ENCODE measurements around the gene VAPA.
A peak's percentile ranks its signal among the peaks of the same experiment; 100 is the strongest.

VAPA gene

DNA sequence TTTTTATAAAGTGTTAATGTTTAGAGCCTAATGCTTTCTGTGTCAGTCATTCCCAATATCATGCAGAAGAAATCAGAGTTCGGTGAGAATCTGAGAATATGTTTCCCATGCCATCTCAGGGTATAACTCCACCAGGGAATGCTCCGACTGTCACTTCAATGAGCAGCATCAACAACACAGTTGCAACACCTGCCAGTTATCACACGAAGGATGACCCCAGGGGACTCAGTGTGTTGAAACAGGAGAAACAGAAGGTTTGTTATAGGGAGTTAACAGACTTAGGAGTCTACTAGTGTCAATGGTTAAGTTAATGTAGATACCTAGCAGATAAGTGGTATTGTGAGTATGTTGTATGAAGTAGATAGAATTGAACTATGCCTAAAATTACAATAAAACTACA, 31.0 kb downstream of the VAPA start:
- no peak for DNase-seq

- no peak for DNase-seq
Observed at GRCh38 chr18:9946831-9947230, 33.0 kb downstream of the VAPA start.

GRCh38 chr18:9947248-9947647, 33.4 kb downstream of the VAPA start:
- DNase-seq: no peak

DNA sequence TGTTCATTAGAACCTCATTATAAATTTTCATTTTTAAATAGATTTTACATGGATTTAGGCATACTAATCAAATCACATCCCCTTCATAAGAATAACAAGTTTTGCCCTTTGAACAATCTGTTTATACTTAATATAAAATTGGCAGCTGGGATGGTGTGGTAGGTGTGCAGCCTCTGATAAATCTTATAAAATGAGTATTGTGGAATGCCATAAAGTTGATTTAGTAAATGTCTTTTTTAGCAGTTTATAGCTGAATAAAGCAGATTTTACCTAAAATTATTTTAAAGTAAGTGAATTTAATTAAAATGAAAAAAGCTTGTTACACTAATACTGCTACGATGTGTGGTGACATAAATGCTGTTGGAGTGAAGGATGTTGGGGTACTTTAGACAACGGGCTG, 35.5 kb downstream of the VAPA start:
- no peak for DNase-seq

DNA sequence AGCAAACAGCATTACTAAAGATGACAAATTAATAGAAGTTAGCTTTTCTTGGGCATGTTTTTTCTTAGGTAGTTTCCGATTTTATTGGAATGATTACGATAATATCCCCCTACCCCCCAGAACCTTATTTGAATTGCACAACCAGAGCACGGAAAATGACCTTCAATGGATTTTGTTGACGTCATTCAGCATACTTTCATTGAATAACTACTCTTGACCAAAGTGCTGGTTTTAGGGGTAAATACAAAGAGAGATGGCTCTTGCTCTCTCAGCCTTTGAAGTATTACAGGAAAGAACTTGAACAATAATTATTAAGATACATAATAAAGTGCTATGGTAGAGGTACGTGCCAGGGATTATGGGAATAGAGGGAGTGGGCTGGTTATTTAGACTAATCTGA, 36.0 kb downstream of the VAPA start:
- no peak for DNase-seq

DNA sequence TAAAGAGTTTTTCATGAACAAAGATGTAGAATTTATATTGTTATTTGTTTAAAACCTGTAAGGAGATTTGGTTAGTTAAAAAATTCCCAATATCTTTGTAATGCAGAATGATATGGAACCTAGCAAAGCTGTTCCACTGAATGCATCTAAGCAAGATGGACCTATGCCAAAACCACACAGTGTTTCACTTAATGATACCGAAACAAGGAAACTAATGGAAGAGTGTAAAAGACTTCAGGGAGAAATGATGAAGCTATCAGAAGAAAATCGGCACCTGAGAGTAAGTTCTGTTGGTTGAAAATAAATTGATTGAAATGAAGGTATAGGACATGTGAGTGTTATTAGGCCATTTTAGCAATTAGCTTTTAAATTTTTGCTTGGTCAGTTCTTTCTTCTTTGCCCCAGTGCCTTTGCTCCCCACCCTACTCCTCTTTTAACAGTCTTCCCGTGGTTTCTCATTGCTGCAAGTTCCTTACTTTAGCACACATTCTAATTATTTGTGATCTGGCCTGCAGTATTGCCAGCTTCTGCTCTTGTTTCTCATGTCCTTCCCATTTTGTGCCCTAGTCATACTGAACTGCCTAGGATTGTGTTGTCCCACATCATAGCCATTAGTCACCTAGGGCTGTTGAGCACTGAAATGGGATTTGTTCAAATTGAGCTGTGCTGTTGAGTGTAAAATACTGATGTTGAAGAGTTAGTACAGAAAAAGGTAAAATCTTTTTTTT, 36.6 kb downstream of the VAPA start:
- peak; percentile 83 for DNase-seq

DNA sequence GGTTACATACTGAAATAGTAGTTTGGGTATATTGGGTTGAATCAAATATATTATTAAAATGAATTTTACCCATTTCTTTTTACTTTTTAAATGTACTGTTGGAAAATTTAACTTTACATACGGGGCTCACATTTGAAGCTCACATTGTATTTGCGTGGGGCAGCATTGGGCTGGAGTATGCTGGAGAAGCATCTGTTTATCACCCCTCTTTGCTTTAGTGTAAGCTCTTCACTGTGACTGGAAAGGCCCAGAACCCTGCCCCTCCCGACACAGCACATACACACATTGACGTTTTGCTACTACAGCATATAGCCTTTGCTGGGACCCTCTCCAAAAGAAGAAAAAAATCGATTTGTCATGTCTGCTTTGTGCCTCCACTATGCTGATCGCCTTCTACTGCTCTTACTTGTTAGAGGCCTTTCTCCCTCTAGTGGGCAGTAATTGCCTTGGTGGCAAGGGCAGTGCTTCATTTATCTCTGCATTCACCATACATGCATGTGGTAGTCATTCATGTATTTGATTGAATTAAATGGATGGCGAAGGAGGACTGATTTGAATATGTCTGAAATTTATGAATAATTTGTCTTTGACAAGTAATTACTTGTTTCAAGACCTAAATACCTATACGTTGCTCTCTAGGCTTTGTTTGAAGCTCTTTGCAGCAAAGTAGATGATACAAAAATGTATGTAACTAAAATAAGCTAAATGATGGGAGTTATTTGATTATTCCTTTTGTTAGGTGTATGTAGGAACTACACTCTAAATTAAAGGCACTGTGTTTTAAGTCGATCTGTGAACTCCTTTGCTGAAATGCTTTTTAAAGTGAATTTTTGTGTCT, 37.4 kb downstream of the VAPA start:
- peak; percentile 88 for DNase-seq

DNA sequence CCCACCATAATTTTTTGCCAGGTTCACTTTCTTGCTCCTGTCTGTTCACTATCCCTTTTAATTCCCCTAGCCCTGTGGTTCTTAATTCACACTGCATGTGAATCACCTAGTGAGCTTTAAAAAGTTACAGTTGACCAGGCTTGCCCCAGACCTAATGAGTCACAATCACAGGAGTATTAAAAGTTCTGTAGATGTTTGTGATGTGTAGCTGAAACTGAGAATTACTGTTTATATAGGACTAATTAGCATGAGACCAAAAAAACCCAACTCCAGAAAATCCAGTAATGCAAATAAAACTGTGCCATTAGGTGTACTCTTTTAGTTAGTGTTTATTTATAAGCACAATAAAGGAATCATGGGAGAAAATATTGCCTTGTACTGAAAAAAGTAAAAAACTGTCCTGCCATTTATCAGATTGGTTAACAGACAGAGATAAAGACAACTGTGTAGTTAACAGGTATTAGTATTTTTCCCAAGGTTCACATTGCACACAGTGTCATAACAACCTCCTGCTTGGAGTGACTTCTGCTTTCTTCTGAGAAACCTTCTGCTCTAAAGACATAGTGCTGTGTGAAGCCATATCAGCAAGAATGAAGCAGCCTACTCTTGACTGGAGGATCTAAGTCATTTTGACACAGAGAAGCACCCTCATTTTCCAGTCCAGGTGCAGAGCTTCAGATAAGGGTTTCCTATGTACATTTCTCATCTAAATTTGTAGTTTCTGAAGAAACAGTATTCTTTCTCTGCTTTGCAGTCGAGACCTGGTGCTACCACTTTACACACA, 39.0 kb downstream of the VAPA start:
- DNase-seq: peak; percentile 73

DNA sequence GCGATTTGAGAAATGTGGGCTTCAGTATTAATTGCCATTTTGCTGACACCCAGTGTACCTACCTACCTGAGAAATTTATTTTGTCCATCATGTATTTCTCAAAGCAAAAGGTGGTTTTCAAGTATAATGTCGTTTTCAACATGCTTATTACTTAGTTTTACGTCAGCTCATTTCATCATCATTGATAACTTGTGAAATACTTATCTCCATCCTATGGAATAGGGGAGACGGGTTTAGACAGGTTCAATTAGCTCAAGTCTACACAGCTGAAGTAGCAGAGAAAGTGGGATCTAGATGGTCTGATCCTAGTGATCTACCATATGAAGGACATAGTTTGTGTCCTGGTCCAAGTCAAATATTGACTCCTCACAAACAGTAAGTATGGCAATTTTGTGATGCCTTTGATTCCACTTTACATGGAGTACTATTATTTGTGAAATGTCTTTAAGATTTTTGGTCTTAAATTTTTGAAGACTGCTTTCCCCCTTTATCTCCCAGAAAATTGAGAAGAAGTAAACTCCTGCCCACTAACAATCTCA, 45.1 kb downstream of the VAPA start:
- no peak for DNase-seq

GRCh38 chr18:9959564-9959963, 45.7 kb downstream of the VAPA start:
- DNase-seq: no peak

DNA sequence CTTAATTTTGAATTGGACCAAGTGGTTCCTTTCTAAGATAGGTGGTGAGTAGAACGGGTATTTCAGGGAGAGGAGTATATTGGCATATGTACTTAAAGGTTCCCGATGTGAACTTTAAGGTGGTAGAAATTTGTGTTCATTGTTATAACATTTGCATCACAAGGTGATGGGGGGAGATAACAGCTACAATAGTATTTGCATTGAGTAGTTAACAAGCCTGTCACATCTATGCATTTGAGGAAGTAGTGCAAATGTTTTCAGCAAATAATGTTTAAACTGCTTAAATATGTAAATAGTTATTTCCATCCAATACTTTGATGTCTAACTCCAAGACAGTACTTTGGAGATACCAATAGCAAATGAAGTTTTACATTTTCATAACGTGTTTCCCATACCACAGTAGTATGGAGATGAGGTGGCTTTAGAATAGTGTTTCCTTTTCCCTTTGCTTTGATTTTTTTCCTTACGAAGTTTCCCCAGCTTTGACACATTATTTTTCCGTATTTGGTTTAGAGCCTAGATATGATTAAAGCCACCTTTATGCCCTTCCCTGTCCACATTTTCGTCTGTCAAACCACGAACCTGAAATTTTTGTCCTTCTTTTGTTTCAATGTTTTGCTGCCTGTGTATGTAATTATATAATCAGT, 46.6 kb downstream of the VAPA start:
- DNase-seq: peak; percentile 68

DNA sequence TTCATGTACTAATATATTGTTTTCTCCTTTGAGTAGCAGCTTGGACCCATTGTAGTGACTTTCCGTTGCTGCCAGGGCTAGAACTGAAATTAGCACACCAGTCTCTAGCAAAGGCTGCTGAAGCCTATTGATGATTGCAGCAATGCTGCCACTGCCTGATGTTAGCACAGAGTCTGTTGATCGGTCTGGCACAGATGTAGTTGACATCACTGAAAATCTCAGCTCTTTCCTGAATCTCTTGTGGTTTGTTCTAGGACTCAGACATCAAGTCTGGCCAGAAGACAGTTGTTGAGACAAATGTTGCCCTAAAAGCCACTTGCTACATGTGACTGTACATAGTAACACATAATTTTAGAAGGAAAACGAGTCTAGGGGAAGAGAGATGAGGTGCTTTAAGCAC, 47.2 kb downstream of the VAPA start:
- peak; percentile 61 for DNase-seq

DNA sequence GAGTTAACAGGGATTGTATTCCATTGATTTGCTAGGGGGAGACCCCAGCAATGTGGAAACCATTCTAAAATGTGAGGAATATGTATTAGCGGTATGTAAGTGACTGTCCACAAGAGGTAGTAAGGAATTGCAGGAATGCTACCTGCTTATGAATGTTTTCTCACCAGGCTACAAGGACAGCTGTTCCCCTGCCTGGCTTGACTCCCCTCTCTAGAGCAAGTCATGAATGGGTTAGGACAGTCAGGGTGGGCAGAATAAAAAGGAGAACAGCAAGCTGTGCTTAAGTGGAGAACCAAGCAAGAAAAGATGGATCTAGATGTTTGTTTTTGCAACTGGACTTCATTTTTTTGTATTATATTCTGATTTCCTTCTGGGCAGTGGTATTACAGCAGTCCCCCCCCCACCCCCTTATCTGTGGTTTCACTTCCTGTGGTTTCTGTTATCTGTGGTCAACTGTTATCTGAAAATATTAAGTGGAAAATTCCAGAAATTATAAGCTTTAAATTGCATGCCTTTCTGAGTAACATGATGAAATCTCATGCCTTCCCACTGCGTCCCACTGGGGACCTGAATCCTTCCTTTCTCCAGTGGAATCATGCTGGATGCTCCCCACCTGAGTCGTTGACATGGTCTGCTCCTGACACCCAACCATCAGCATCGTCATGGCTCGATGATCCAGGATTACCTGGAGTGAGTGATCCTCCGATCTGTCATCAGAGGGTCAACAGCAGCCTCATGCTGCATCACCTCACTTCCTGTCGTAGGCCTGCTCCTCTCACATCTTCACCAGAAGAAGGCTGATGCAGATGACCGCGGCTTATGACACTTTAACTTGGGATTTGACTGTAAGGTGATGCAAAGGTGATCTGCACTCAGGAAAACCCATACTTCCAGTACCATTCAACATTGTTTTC, 52.2 kb downstream of the VAPA start:
- peak; percentile 56 for DNase-seq

DNA sequence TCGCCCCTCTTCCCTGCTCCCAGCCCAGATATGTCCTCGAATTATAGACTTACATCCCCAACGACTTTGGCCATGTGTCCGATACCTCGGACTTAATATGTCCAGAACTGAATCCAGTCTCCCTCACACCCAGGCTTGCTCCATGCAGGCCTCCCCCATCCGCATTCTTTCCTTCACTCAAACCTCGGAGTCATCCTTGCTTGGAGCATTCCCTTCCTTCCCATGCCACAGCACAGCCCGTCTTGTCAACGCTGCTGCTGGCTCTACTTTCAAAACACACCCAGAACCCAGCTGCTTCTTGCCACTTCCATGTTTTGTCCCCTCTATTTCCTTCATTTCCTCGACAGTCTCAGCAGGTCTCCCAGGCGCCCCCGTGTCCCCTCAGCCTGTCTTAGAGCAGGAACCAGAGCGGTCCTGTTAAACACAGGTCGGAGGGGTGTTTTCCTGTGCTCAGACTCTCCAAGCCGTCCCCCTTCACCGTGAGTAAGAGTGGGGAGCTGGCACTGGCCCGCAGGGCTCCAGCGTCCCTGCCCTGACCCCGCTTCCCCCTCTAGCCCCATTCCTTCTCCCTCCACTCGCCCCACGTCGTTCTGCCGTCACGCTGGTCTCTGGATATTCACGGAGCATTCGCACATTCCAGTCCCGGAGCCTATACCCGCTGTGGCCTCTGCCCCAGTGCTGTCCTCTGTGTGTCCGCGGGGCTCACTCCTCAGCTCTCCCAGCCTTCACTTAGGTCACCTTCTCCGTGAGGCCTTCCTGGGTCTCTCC, 54.4 kb downstream of the VAPA start:
- no peak for DNase-seq

GRCh38 chr18:9969247-9969646, 55.4 kb downstream of the VAPA start:
- no peak for DNase-seq

- DNase-seq: peak; percentile 90
Observed at GRCh38 chr18:9971313-9971920, 57.6 kb downstream of the VAPA start.

- no peak for DNase-seq
Observed at GRCh38 chr18:9973470-9973869, 59.7 kb downstream of the VAPA start.

- DNase-seq: no peak
Observed at GRCh38 chr18:9974279-9974915, 60.6 kb downstream of the VAPA start.

GRCh38 chr18:9975658-9976057, 61.8 kb downstream of the VAPA start:
- no peak for DNase-seq

- no peak for DNase-seq
Observed at GRCh38 chr18:9982711-9983110, 68.9 kb downstream of the VAPA start.
